Mesodermal cell (in vitro differentiated cells): Measurements from ENCODE around the gene CHD6.

Experiments
- H3K27ac ChIP-seq: 2 replicates; pipeline ENCODE4 v1.7.0; 2013; ENCODE audit warnings: mild to moderate bottlenecking, low read depth, low read length, moderate library complexity; ENCODE audit not compliant: severe bottlenecking
- H3K36me3 ChIP-seq: 2 replicates; pipeline ENCODE4 v1.7.1; 2013; ENCODE audit warnings: mild to moderate bottlenecking, low read length, moderate library complexity; ENCODE audit not compliant: control insufficient read depth, insufficient read depth
- H3K4me1 ChIP-seq: one replicate; pipeline ENCODE4 v1.7.1; 2013; ENCODE audit warnings: mild to moderate bottlenecking, low read length; ENCODE audit not compliant: insufficient read depth, control insufficient read depth, poor library complexity, severe bottlenecking
- H3K4me3 ChIP-seq: 2 replicates; pipeline ENCODE4 v1.7.0; 2013; ENCODE audit warnings: low read length, control low read depth, mild to moderate bottlenecking; ENCODE audit not compliant: insufficient read depth, poor library complexity, severe bottlenecking; ENCODE audit errors: extremely low read depth
- H3K9me3 ChIP-seq: 2 replicates; pipeline ENCODE4 v1.7.1; 2013; ENCODE audit warnings: mild to moderate bottlenecking, low read length, moderate library complexity; ENCODE audit not compliant: control insufficient read depth
- WGBS, 2 experiments: methylation state at CpG; one replicate each; pipeline ENCODE4 v1.1.5; 2013; ENCODE audit warnings: missing lambda C conversion rate in 2 of 2; ENCODE audit not compliant: insufficient coverage in 2 of 2; 5-methylcytosine and 5-hydroxymethylcytosine counted together

Gene CHD6

GRCh38 chr20:41394081-41394480 lies 224.1 kb downstream of the CHD6 start:
- H3K36me3 ChIP-seq: no peaks in the 10 kb centered on the region
- no peak overlapping the region for H3K27ac ChIP-seq
- no peaks in the 10 kb centered on the region for H3K9me3 ChIP-seq
- H3K4me1 ChIP-seq: peaks cover 10% of the 10 kb centered on the region
- WGBS, 2 experiments: 90 to 100% methylated on average over 2 of the region's 2 CpGs
- H3K4me3 ChIP-seq: no peak overlapping the region

GRCh38 chr20:41393705-41394066 lies 224.5 kb downstream of the CHD6 start:
- Histone ChIP-seq H3K36me3 (no peaks in the 10 kb centered on the region), H3K9me3 (no peaks in the 10 kb centered on the region), H3K4me3 (no peak overlapping the region), H3K4me1 (peaks cover 10% of the 10 kb centered on the region), H3K27ac (no peak overlapping the region)
- WGBS, 2 experiments: 100% methylated on average over 2 of the region's 3 CpGs; no CpG with 5 or more reads in 1 of the 2 experiments

GRCh38 chr20:41392871-41393704 lies 225.1 kb downstream of the CHD6 start:
- H3K4me1 ChIP-seq: peaks cover 10% of the 10 kb centered on the region
- peak overlapping the region; percentile 66 for H3K27ac ChIP-seq
- H3K9me3 ChIP-seq: no peaks in the 10 kb centered on the region
- WGBS, 2 experiments: 79 to 88% methylated on average over 7 to 9 of the region's 12 CpGs
- no peaks in the 10 kb centered on the region for H3K36me3 ChIP-seq
- H3K4me3 ChIP-seq: no peak overlapping the region

GRCh38 chr20:41392295-41392694 lies 225.9 kb downstream of the CHD6 start:
- Histone ChIP-seq H3K4me1 (peaks cover 10% of the 10 kb centered on the region), H3K36me3 (no peaks in the 10 kb centered on the region), H3K9me3 (no peaks in the 10 kb centered on the region), H3K27ac (peak overlapping the region; percentile 79), H3K4me3 (no peak overlapping the region)
- WGBS, 2 experiments: no CpG with 5 or more reads among the region's 1 CpG

- no peaks in the 10 kb centered on the region for H3K9me3 ChIP-seq
- WGBS, 2 experiments: 76 to 93% methylated on average over 5 to 10 of the region's 10 CpGs
- H3K27ac ChIP-seq: peak overlapping the region; percentile 79
- no peak overlapping the region for H3K4me3 ChIP-seq
- peaks cover 10% of the 10 kb centered on the region for H3K4me1 ChIP-seq
- no peaks in the 10 kb centered on the region for H3K36me3 ChIP-seq
These were observed 226.6 kb downstream of the CHD6 start for GRCh38 chr20:41391587-41392001.

- no peaks in the 10 kb centered on the region for H3K9me3 ChIP-seq
- H3K36me3 ChIP-seq: no peaks in the 10 kb centered on the region
- no peak overlapping the region for H3K27ac ChIP-seq
- WGBS, 2 experiments: 100% methylated on average over 3 of the region's 3 CpGs; no CpG with 5 or more reads in 1 of the 2 experiments
- H3K4me3 ChIP-seq: no peak overlapping the region
- H3K4me1 ChIP-seq: peaks cover 9% of the 10 kb centered on the region
These were observed 227.3 kb downstream of the CHD6 start for GRCh38 chr20:41390889-41391288.

- no peak overlapping the region for H3K27ac ChIP-seq
- WGBS, 2 experiments: 45 to 66% methylated on average over 7 to 9 of the region's 9 CpGs
These were observed 230.7 kb downstream of the CHD6 start for GRCh38 chr20:41387444-41387851.

GRCh38 chr20:41386502-41387427 lies 231.4 kb downstream of the CHD6 start:
- H3K9me3 ChIP-seq: no peaks in the 10 kb centered on the region
- no peak overlapping the region for H3K27ac ChIP-seq
- no peaks in the 10 kb centered on the region for H3K36me3 ChIP-seq
- H3K4me1 ChIP-seq: no peaks in the 10 kb centered on the region
- WGBS, 2 experiments: 86 to 95% methylated on average over 10 to 11 of the region's 14 CpGs
- no peak overlapping the region for H3K4me3 ChIP-seq

More at GRCh38 chr20:41387444-41387851, 230.7 kb downstream of the CHD6 start:
- Histone ChIP-seq H3K9me3 (no peaks in the 10 kb centered on the region), H3K36me3 (no peaks in the 10 kb centered on the region), H3K4me3 (no peak overlapping the region), H3K4me1 (no peaks in the 10 kb centered on the region)

- Histone ChIP-seq H3K4me3 (no peak overlapping the region), H3K27ac (no peak overlapping the region), H3K4me1 (no peaks in the 10 kb centered on the region), H3K9me3 (no peaks in the 10 kb centered on the region), H3K36me3 (no peaks in the 10 kb centered on the region)
- 91 to 96% methylated on average over 5 of the region's 7 CpGs for WGBS, 2 experiments
These were observed 235.3 kb downstream of the CHD6 start for GRCh38 chr20:41382791-41383305.

GRCh38 chr20:41380551-41381193 lies 237.5 kb downstream of the CHD6 start:
- Histone ChIP-seq H3K27ac (no peak overlapping the region), H3K4me3 (no peak overlapping the region), H3K9me3 (no peaks in the 10 kb centered on the region), H3K36me3 (no peaks in the 10 kb centered on the region), H3K4me1 (no peaks in the 10 kb centered on the region)
- 88 to 89% methylated on average over 10 to 12 of the region's 12 CpGs for WGBS, 2 experiments
